HCT116 (cell line): ENCODE data around the gene SLC24A3. TPM values are rescaled to one million over a fixed set of nuclear protein-coding genes. Genes with fewer than 3 reads are reported as not detected.

Experiments used
- ATAC-seq: fragments of 200-7000 bp; cut with Tn5 transposase; 2 replicates; pipeline ENCODE4 v1.9.1; 2020; ENCODE audit warnings: mild to moderate bottlenecking, moderate library complexity
- BruUV-seq: library from RNA; stranded (reverse); fragments of 400-500 nt; replicated peaks from 2 replicates; lab custom pipeline; 2021; lab: Mats Ljungman, UMichigan
- CTCF ChIA-PET: fragments of 300-600 bp; sonication (Branson Sonifier 250); formaldehyde crosslinking; loops from one replicate; lab custom pipeline; 2021; ENCODE audit warnings: antibody characterized with exemption; lab: Charles Lee
- POLR2A ChIA-PET: fragments of 300-600, 350-600 bp; sonication (Branson Sonifier 250); formaldehyde crosslinking; loops from one replicate; lab custom pipeline; 2021; ENCODE audit warnings: antibody characterized with exemption; lab: Charles Lee
- RAD21 ChIA-PET, 2 experiments: fragments of 300-600 bp; sonication (Branson Sonifier 250); formaldehyde crosslinking; loops; one replicate each; lab custom pipeline; 2023; ENCODE audit warnings: low total read pairs in 2 of 2; ENCODE audit not compliant: uncharacterized antibody in 2 of 2, unreplicated experiment in 2 of 2, low non-redundant PET in 1 of 2; lab: Charles Lee
- DNase-seq: peaks from one replicate; pipeline ENCODE4 v3.0.0-alpha.2; 2010; ENCODE audit warnings: low read depth, low spot score
- H2AFZ ChIP-seq: fragments of 200-600 bp; shearing (Covaris generic), sonication (generic); 2 replicates; pipeline ENCODE4 v1.6.1; 2017; ENCODE audit warnings: low read depth, mixed run types, mixed read lengths, antibody characterized with exemption, low read length; ENCODE audit not compliant: poor library complexity, severe bottlenecking
- H3K27ac ChIP-seq: 2 replicates; pipeline ENCODE4 v1.5.1; 2012; ENCODE audit warnings: low read depth, low read length
- H3K27me3 ChIP-seq: fragments of 200-600 bp; sonication (generic); 2 replicates; pipeline ENCODE4 v1.6.1; 2016; ENCODE audit warnings: mixed run types, low read length, mixed read lengths; ENCODE audit not compliant: insufficient read depth
- H3K36me3 ChIP-seq, 2 experiments: fragments of 200-500 bp in 1 of 2; fragments of 200-600 bp in 1 of 2; sonication (Bioruptor generic) in 1 of 2; sonication (generic) in 1 of 2; 2 replicates each; pipeline versions ENCODE4 v1.5.1 to v1.6.1; 2014 to 2016; ENCODE audit warnings: low read length in 2 of 2, inconsistent platforms in 1 of 2, mixed read lengths in 1 of 2, mixed run types in 1 of 2; ENCODE audit not compliant: insufficient read depth in 2 of 2, control insufficient read depth in 1 of 2
- H3K4me1 ChIP-seq, 2 experiments: fragments of 200-600 bp in 1 of 2; sonication (generic) in 1 of 2; 2 replicates each; pipeline versions ENCODE4 v1.5.1 to v1.6.1; 2012 to 2017; ENCODE audit warnings: low read length in 2 of 2, inconsistent platforms in 1 of 2, mild to moderate bottlenecking in 1 of 2, mixed read lengths in 1 of 2, mixed run types in 1 of 2, moderate library complexity in 1 of 2; ENCODE audit not compliant: insufficient read depth in 2 of 2, control insufficient read depth in 1 of 2
- H3K4me2 ChIP-seq: fragments of 200-600 bp; sonication (generic); 2 replicates; pipeline ENCODE4 v1.6.1; 2017; ENCODE audit warnings: mixed run types, low read length, mixed read lengths
- H3K4me3 ChIP-seq, 2 experiments: fragments of 200-600 bp in 1 of 2; sonication (generic) in 1 of 2; replicated peaks in 1 of 2; 2 replicates each; pipeline ENCODE4 v1.5.1; 2011 to 2016; ENCODE audit warnings: low read length in 2 of 2, control low read depth in 1 of 2, low read depth in 1 of 2, mild to moderate bottlenecking in 1 of 2, mixed read lengths in 1 of 2, mixed run types in 1 of 2
- H3K79me2 ChIP-seq: fragments of 200-600 bp; sonication (generic); 2 replicates; pipeline ENCODE4 v1.6.1; 2017; ENCODE audit warnings: mild to moderate bottlenecking, mixed run types, low read length, moderate library complexity, mixed read lengths; ENCODE audit not compliant: insufficient read depth
- H3K9ac ChIP-seq: fragments of 200-600 bp; sonication (generic); 2 replicates; pipeline ENCODE4 v1.6.1; 2016; ENCODE audit warnings: low read length, mixed read lengths
- H3K9me2 ChIP-seq: fragments of 200-600 bp; sonication (generic), shearing (Covaris generic); 2 replicates; pipeline ENCODE4 v1.6.1; 2017; ENCODE audit warnings: mixed run types, mild to moderate bottlenecking, moderate library complexity; ENCODE audit not compliant: insufficient read depth
- H3K9me3 ChIP-seq, 2 experiments: fragments of 200-500 bp in 1 of 2; fragments of 200-600 bp in 1 of 2; sonication (Bioruptor generic) in 1 of 2; sonication (generic) in 1 of 2; 2 replicates each; pipeline ENCODE4 v1.6.1; 2014 to 2017; ENCODE audit warnings: low read length in 2 of 2, mixed read lengths in 2 of 2, inconsistent platforms in 1 of 2, low read depth in 1 of 2, mild to moderate bottlenecking in 1 of 2, mixed run types in 1 of 2, moderate library complexity in 1 of 2; ENCODE audit not compliant: control insufficient read depth in 1 of 2, insufficient read depth in 1 of 2
- H4K20me1 ChIP-seq: fragments of 200-600 bp; sonication (generic), shearing (Covaris generic); 2 replicates; pipeline ENCODE4 v1.6.1; 2017; ENCODE audit warnings: mixed run types, mild to moderate bottlenecking, moderate library complexity; ENCODE audit not compliant: insufficient read depth
- CTCF ChIP-seq, 3 experiments: fragments of 200-600 bp in 1 of 3; sonication (generic) in 1 of 3; IDR thresholded peaks in 2 of 3; conservative IDR thresholded peaks in 1 of 3; 2 replicates each; pipeline ENCODE4 v1.5.1; 2012 to 2017; ENCODE audit warnings: low read depth in 2 of 3, low read length in 2 of 3, antibody characterized with exemption in 1 of 3, borderline replicate concordance in 1 of 3, control low read depth in 1 of 3, mild to moderate bottlenecking in 1 of 3, mixed read lengths in 1 of 3, mixed run types in 1 of 3, moderate library complexity in 1 of 3; ENCODE audit not compliant: insufficient read depth in 1 of 3
- EGR1 ChIP-seq: IDR thresholded peaks from 2 replicates; pipeline ENCODE4 v1.6.1; 2012; ENCODE audit warnings: low read depth
- EZH2 ChIP-seq: fragments of 200-600 bp; sonication (generic); IDR thresholded peaks from 2 replicates; pipeline ENCODE4 v1.6.1; 2017; ENCODE audit warnings: antibody characterized with exemption, mixed run types
- EZH2phosphoT487 ChIP-seq: fragments of 200-600 bp; IDR thresholded peaks from 2 replicates; pipeline ENCODE4 v1.6.1; 2018; ENCODE audit warnings: antibody characterized with exemption, borderline replicate concordance
- FOSL1 ChIP-seq: IDR thresholded peaks from 2 replicates; pipeline ENCODE4 v1.6.1; 2012; ENCODE audit warnings: low read depth
- POLR2AphosphoS5 ChIP-seq: IDR thresholded peaks from 2 replicates; pipeline ENCODE4 v1.6.1; 2011; ENCODE audit warnings: mild to moderate bottlenecking, low read depth, low read length, moderate library complexity
- RAD21 ChIP-seq: IDR thresholded peaks from 2 replicates; pipeline ENCODE4 v1.6.1; 2012; ENCODE audit warnings: low read depth, mild to moderate bottlenecking
- SRF ChIP-seq: IDR thresholded peaks from 2 replicates; pipeline ENCODE4 v1.6.1; 2012; ENCODE audit warnings: low read depth
- YY1 ChIP-seq: IDR thresholded peaks from 2 replicates; pipeline ENCODE4 v1.6.1; 2011; ENCODE audit warnings: low read length, low read depth, moderate library complexity, mild to moderate bottlenecking; ENCODE audit not compliant: insufficient replicate concordance; ENCODE audit errors: extremely low read depth
- ZFX ChIP-seq: fragments of 450-650 bp; IDR thresholded peaks from 2 replicates; pipeline ENCODE4 v1.6.1; 2017
- intact Hi-C: fragments of 100-400 bp; cut with micrococcal nuclease; formaldehyde crosslinking; loops from 2 replicates; pipeline ENCODE4 v1.10.0; 2022
- total RNA-seq: library from RNA; stranded (reverse); gene quantifications from one replicate; pipeline ENCODE4 v1.2.1, GENCODE V29; 2021; ENCODE audit not compliant: unreplicated experiment
- TF ChIP-seq, protein P1 (sequence below): IDR thresholded peaks from 2 replicates; pipeline ENCODE4 v1.6.1; 2012
- TF ChIP-seq, protein P2 (sequence below): IDR thresholded peaks from 2 replicates; pipeline ENCODE4 v1.6.1; 2012
- TF ChIP-seq, protein P3 (sequence below): IDR thresholded peaks from 2 replicates; pipeline ENCODE4 v1.6.1; 2012; ENCODE audit warnings: low read depth

The SLC24A3 gene
- total RNA-seq, 1 experiment from 2014 or later, result not detected

DNA sequence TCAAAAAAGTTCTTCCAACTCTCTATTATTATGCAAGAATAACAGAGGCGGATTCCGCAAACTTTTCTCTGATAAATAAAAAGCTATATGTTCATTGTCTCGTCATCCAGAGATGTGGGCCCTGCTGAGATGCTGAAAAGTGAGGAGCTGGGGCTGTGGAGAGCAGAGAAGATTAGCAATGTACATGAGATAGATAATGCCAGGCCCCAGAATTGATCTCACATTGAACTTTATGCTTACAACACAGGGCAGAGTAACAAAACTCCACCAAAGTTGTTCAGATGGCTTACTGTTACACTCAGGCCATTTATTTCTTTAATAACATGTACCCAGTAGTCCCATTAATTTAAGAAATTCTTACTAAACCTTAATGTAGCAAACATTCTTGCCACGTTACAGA lies 512.9 kb downstream of the SLC24A3 start:
- Histone ChIP-seq H3K9ac (no peak overlapping the region), H3K36me3 (no peaks in the 10 kb centered on the region), H4K20me1 (no peaks in the 10 kb centered on the region), H2AFZ (no peak overlapping the region), H3K4me2 (no peak overlapping the region), H3K9me3 (no peaks in the 10 kb centered on the region), H3K4me1 (no peaks in the 10 kb centered on the region), H3K9me2 (no peaks in the 10 kb centered on the region), H3K4me3 (no peak overlapping the region), H3K79me2 (no peaks in the 10 kb centered on the region), H3K27me3 (no peaks in the 10 kb centered on the region), H3K27ac (no peak overlapping the region)
- POLR2A ChIA-PET, result no interaction called here
- DNase-seq (no peak), ATAC-seq (no peak)
- TF ChIP-seq SRF, result no peak
- CTCF ChIA-PET, result no interaction called here
- no TSS peak for BruUV-seq
- RAD21 ChIA-PET, result no interaction called here
- intact Hi-C loops, result no loop called here

DNA sequence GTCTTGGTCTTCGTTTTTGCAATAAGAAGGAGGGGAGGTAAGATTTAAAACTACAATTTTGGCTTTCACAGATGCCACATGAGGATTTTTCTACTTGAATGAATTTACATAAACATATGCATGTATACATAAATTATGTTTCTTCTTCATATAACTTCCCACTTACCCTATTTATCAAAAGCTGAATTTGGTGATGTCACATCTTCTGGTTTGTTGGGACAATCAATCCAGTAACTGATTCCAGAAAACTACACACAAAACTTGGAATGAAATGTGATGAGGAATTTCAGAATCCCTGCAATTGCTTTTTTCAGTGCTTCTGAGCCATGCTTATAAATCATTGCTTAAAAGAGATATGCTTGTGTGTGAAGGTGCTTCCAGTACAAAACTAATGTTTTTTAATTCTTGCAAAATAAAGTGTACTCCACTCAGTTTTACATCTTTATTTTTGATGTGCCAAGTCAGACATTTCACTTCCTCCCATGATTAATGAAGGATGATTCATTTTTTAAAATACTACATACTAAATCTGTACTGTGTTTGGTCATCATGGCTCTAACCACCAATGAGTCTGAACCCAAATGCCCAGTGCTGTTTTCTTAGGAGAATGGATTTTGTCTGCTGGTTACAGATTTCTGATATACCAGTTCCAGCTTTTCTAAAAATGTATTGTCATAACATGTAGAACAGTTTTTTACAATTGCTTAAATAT lies 513.5 kb downstream of the SLC24A3 start:
- intact Hi-C loops, result no loop called here
- Histone ChIP-seq H3K4me1 (no peaks in the 10 kb centered on the region), H3K27me3 (no peaks in the 10 kb centered on the region), H2AFZ (no peak overlapping the region), H3K36me3 (no peaks in the 10 kb centered on the region), H3K4me2 (no peak overlapping the region), H3K27ac (no peak overlapping the region), H3K9me3 (no peaks in the 10 kb centered on the region), H4K20me1 (no peaks in the 10 kb centered on the region), H3K79me2 (no peaks in the 10 kb centered on the region), H3K4me3 (no peak overlapping the region), H3K9me2 (no peaks in the 10 kb centered on the region), H3K9ac (no peak overlapping the region)
- RAD21 ChIA-PET, result no interaction called here
- ATAC-seq (no peak), DNase-seq (no peak)
- no peak for TF ChIP-seq YY1
- TF ChIP-seq, protein P1, sequence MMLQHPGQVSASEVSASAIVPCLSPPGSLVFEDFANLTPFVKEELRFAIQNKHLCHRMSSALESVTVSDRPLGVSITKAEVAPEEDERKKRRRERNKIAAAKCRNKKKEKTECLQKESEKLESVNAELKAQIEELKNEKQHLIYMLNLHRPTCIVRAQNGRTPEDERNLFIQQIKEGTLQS, result no peak
- no peak for TF ChIP-seq FOSL1
- no peak for TF ChIP-seq EZH2phosphoT487
- TF ChIP-seq RAD21, result no peak
- TF ChIP-seq, protein P2, sequence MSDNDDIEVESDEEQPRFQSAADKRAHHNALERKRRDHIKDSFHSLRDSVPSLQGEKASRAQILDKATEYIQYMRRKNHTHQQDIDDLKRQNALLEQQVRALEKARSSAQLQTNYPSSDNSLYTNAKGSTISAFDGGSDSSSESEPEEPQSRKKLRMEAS, result no peak
- TF ChIP-seq, protein P3, sequence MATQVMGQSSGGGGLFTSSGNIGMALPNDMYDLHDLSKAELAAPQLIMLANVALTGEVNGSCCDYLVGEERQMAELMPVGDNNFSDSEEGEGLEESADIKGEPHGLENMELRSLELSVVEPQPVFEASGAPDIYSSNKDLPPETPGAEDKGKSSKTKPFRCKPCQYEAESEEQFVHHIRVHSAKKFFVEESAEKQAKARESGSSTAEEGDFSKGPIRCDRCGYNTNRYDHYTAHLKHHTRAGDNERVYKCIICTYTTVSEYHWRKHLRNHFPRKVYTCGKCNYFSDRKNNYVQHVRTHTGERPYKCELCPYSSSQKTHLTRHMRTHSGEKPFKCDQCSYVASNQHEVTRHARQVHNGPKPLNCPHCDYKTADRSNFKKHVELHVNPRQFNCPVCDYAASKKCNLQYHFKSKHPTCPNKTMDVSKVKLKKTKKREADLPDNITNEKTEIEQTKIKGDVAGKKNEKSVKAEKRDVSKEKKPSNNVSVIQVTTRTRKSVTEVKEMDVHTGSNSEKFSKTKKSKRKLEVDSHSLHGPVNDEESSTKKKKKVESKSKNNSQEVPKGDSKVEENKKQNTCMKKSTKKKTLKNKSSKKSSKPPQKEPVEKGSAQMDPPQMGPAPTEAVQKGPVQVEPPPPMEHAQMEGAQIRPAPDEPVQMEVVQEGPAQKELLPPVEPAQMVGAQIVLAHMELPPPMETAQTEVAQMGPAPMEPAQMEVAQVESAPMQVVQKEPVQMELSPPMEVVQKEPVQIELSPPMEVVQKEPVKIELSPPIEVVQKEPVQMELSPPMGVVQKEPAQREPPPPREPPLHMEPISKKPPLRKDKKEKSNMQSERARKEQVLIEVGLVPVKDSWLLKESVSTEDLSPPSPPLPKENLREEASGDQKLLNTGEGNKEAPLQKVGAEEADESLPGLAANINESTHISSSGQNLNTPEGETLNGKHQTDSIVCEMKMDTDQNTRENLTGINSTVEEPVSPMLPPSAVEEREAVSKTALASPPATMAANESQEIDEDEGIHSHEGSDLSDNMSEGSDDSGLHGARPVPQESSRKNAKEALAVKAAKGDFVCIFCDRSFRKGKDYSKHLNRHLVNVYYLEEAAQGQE, result no peak
- TF ChIP-seq EZH2, result no peak
- no peak for TF ChIP-seq ZFX
- no peak for TF ChIP-seq SRF
- no peak for TF ChIP-seq CTCF (IDR thresholded peaks at IDR 0.05 in 2 of 3, conservative IDR thresholded peaks at IDR 0.05 in 1 of 3; ENCODE audit: borderline replicate concordance in 1 of 3, insufficient read depth in 1 of 3, low read depth in 2 of 3, low read length in 2 of 3)
- no peak for TF ChIP-seq POLR2AphosphoS5
- no peak for TF ChIP-seq EGR1
- CTCF ChIA-PET, result no interaction called here
- POLR2A ChIA-PET, result no interaction called here
- BruUV-seq, result no TSS peak
